T-helper 22 cell (primary cell): ENCODE data around the gene OSBPL5.

ENCODE experiments used
- DNase-seq: peaks from one replicate; pipeline ENCODE4 v3.0.0-alpha.2; 2020; ENCODE audit warnings: low read depth

OSBPL5 gene

GRCh38 chr11:3197878-3198528 lies 32.9 kb upstream of the OSBPL5 start:
- no peak for DNase-seq

- DNase-seq, result no peak
These were observed 32.1 kb upstream of the OSBPL5 start for GRCh38 chr11:3197044-3197695.

- DNase-seq, result no peak
These were observed 31.3 kb upstream of the OSBPL5 start for GRCh38 chr11:3196161-3197043.

GRCh38 chr11:3195251-3196160 lies 30.4 kb upstream of the OSBPL5 start:
- DNase-seq, result no peak

GRCh38 chr11:3194016-3194816 lies 29.1 kb upstream of the OSBPL5 start:
- DNase-seq, result no peak

- no peak for DNase-seq
These were observed 28.4 kb upstream of the OSBPL5 start for GRCh38 chr11:3193373-3194015.

- DNase-seq, result no peak
These were observed 27.6 kb upstream of the OSBPL5 start for GRCh38 chr11:3192511-3193372.

GRCh38 chr11:3191586-3192324 lies 26.6 kb upstream of the OSBPL5 start:
- no peak for DNase-seq

GRCh38 chr11:3190600-3190999 lies 25.5 kb upstream of the OSBPL5 start:
- no peak for DNase-seq

- DNase-seq, result no peak
These were observed 24.9 kb upstream of the OSBPL5 start for GRCh38 chr11:3189886-3190583.

GRCh38 chr11:3189196-3189843 lies 24.2 kb upstream of the OSBPL5 start:
- no peak for DNase-seq

GRCh38 chr11:3188496-3189195 lies 23.5 kb upstream of the OSBPL5 start:
- DNase-seq, result no peak

GRCh38 chr11:3186166-3186953 lies 21.2 kb upstream of the OSBPL5 start:
- no peak for DNase-seq

- no peak for DNase-seq
These were observed 19.7 kb upstream of the OSBPL5 start for GRCh38 chr11:3184732-3185347.

- no peak for DNase-seq
These were observed 18.4 kb upstream of the OSBPL5 start for GRCh38 chr11:3183523-3183922.

- DNase-seq, result no peak
These were observed 17.3 kb upstream of the OSBPL5 start for GRCh38 chr11:3182462-3182852.
